ENCODE measurements around the gene MON1B. TPM values are rescaled to one million over a fixed set of nuclear protein-coding genes. Genes with fewer than 3 reads are reported as not detected.

MON1B gene
- total RNA-seq, 1 experiment from 2014 or later, result 49.1 TPM

GRCh38 chr16:77194295-77195231 is 3.6 kb downstream of the MON1B start:
- TF ChIP-seq ARID4B (CRISPR knock-in tag; IDR thresholded peaks at IDR 0.05; ENCODE audit: borderline replicate concordance), result no peak
- no peak for TF ChIP-seq IRF2 (CRISPR knock-in tag; IDR thresholded peaks at IDR 0.05; ENCODE audit: borderline replicate concordance, low read depth)
- TF ChIP-seq TEAD1 (CRISPR knock-in tag; IDR thresholded peaks at IDR 0.05), result no peak
- no peak for TF ChIP-seq ATF3 (CRISPR knock-in tag; conservative IDR thresholded peaks at IDR 0.05)
- TF ChIP-seq OVOL2 (CRISPR knock-in tag; IDR thresholded peaks at IDR 0.05; ENCODE audit: borderline replicate concordance), result no peak
- TF ChIP-seq PRRX2 (CRISPR knock-in tag; IDR thresholded peaks at IDR 0.05), result no peak
- TF ChIP-seq USF2 (CRISPR knock-in tag; IDR thresholded peaks at IDR 0.05), result no peak
- no peak for TF ChIP-seq ATF6 (CRISPR knock-in tag; IDR thresholded peaks at IDR 0.05)
- no peak for TF ChIP-seq FOXP1 (CRISPR knock-in tag; IDR thresholded peaks at IDR 0.05; ENCODE audit: borderline replicate concordance)
- no peak for TF ChIP-seq CDX4 (CRISPR knock-in tag; IDR thresholded peaks at IDR 0.05; ENCODE audit: borderline replicate concordance)
- no peak for TF ChIP-seq ZNF416 (CRISPR knock-in tag; IDR thresholded peaks at IDR 0.05)
- TF ChIP-seq NFYB (CRISPR knock-in tag; conservative IDR thresholded peaks at IDR 0.05; ENCODE audit: low read depth), result no peak
- no peak for TF ChIP-seq MXD4 (CRISPR knock-in tag; IDR thresholded peaks at IDR 0.05; ENCODE audit: borderline replicate concordance)
- no peak for TF ChIP-seq ZNF281 (CRISPR knock-in tag; IDR thresholded peaks at IDR 0.05)
- no peak for TF ChIP-seq GTF2I (CRISPR knock-in tag; conservative IDR thresholded peaks at IDR 0.05)
- TF ChIP-seq MAX (CRISPR knock-in tag; IDR thresholded peaks at IDR 0.05), result no peak
- TF ChIP-seq FOXP4 (CRISPR knock-in tag; IDR thresholded peaks at IDR 0.05), result no peak
- CTCF ChIA-PET, result no interaction called here
- H3K4me3 Mint-ChIP-seq, result no peak overlapping the region
- DNase-seq (ENCODE audit: low spot score) (no peak), ATAC-seq (no peak)
- H3K4me1 Mint-ChIP-seq, result peaks cover 14% of the 10 kb centered on the region
- no peak overlapping the region for H3K27ac Mint-ChIP-seq
- POLR2A ChIA-PET, result no interaction called here
- H3K27me3 Mint-ChIP-seq (ENCODE audit: low read depth), result no peaks in the 10 kb centered on the region
- H3K9me3 Mint-ChIP-seq, result no peaks in the 10 kb centered on the region
- peaks cover 25% of the 10 kb centered on the region for H3K36me3 Mint-ChIP-seq

Measured in WTC11 (cell line).